GM19035 (cell line): ENCODE data around the gene MMEL1.
"Not testable (repeated sequence)": the region's sequence is repeated elsewhere in the genome, so short reads cannot be mapped to it uniquely, and the experiment has no call there.

Experiments
- ATAC-seq: cut with Tn5 transposase; IDR thresholded peaks from one replicate; pipeline ENCODE4 v1.9.1; 2021; ENCODE audit not compliant: unreplicated experiment

MMEL1 gene

DNA sequence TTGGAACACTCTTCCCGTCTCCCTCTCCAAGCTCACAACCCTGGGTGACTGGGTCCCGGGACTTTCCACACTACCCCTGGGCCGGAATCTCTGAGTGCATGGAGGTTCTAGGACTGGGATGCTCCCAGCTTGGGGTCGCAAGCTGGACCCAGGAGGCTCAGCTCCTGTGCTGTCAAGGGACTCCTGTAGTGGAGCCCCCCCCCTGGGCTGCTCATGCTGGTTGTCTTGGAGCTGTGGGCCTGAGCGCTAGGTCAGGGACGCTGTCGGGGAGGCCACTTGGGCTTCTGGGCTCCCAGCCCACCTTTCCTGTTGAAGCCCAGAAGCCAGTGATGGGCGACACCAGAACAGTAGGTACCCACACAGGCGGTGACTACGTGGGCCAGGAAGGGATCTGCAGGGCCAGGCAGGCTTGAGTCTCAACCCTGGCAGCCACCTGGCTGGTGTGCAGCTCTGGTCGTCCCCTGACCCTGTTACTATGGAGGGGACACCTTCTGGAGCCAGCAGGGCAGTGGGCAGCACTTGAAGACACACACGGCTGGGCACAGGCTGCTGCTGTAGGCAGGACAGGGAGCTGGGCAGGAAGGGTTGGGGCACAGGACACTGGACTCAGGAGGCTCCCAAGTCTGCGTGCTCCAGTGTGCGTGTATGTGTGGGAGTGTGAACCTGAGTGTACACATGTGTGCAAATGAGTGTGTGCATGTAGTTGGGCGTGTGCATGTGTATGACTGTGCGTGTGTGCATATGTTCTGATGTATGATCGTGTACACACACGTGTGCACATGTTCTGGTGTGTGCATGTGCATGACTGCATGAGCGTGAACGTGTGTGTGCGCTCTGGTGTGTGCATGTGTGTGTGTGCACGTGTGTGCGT lies 3.0 kb downstream of the MMEL1 start:
- ATAC-seq: no peak

GRCh38 chr1:2628933-2629626 lies 3.7 kb downstream of the MMEL1 start:
- ATAC-seq: no peak

DNA sequence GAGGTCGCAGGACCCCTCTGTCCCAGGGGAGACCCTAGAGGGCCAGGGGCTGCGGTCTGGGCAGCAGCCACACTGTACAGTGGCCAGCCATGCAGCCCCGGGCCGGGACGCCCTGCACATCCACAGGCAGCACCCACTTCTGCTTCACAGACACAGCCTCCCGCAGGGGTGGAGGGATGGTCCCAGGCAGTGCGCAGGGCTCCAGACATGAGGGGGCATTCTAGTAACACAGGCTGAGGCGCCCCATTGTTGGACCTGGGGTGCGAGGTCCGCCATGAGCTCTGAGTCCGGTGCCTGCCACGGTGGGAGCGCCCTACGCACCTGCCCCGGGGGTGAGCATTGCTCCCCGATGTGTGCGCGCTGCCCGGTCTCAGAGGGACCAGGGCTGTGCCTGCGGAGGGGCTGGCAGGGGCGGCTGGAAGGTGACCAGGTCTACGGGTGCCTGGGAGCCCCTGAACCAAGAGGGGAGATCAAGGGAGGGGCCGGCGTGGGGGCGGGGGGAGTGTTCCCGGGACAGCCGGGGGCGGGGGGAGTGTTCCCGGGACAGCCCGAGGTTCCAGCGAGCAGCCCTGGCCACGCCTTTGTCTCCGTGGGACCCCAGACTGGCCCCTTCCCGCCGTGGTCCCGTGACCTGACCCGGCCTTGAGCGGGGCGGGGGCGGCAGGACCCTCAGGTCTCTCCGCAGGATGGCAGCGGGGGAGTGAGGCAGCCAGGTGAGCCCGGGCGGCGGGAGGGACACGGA lies 4.5 kb downstream of the MMEL1 start:
- no peak for ATAC-seq

- no peak for ATAC-seq
Observed at GRCh38 chr1:2627746-2628145, 5.1 kb downstream of the MMEL1 start.

DNA sequence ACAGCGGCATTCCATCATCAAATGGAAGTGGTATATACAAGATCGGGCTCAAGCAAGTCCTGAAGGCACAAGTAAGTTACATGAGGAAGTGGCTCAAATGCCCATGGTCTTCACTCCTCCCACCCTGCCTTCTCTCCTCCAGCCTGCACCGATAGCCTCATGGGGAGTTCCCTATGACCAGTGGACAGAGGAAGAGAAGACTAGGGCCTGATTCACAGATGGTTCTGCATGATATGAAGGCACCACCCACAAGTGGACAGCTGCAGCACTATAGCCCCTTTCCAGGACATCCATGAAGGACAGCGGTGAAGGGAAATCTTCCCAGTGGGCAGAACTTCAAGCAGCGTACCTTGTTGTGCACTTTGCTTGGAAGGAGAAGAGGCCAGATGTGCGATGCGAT lies 7.1 kb downstream of the MMEL1 start:
- ATAC-seq: not testable (repeated sequence)

DNA sequence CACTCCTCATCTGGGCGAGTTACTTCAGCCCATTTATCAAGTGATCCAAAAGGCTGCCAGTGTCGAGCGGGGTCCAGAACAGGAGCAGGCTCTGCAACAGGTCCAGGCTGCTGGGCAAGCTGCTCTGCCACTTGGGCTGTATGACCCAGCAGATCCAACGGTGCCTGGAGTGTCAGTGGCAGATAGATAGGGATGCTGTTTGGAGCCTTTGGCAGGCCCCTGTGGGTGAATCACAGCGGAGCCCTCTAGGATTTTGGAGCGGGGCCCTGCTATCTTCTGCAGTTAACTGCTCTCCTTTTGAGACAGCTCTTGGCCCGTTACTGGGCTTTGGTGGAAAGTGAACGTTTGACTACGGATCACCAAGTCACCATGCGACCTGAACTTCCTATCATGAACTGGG lies 7.5 kb downstream of the MMEL1 start:
- no peak for ATAC-seq

GRCh38 chr1:2624735-2625300 lies 8.0 kb downstream of the MMEL1 start:
- ATAC-seq: no peak

DNA sequence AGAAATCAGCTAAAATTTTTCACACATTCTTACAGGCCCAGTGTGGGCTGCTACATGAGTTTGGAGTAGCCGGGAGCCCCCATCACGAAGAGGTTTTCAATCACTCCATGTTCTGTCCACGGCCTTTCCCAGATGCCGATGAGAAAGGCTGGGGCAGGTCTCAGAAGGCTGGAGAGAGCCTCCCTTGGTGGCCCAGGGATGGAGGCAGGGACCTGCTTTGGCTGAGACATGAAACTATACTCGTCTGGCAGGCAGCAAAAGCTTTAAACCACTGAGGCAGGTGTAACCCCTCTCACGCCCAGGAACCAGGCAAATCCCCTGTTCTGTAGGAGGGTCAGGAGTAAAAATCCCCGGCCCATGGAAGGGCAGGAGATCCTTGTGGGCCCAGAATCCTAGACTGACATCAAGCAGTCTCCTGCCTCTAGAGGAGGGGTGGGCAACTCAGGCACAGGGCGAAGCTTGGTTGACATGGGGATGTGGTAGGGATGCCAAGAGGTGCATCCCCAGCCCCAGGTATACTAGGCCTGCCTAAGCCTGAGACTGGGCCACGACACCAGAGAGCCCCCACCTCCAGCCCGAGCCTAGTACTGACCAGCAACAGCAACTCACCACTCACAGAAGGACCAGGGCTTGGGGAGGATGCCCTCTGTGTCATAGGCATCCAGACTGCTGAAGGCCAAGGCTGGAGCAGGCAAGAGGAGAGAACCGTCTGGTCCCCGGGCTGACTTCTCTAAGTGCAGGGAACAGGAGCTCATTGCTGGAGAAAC lies 9.1 kb downstream of the MMEL1 start:
- no peak for ATAC-seq

- ATAC-seq: no peak
Observed at GRCh38 chr1:2617971-2618470, 14.8 kb downstream of the MMEL1 start.

DNA sequence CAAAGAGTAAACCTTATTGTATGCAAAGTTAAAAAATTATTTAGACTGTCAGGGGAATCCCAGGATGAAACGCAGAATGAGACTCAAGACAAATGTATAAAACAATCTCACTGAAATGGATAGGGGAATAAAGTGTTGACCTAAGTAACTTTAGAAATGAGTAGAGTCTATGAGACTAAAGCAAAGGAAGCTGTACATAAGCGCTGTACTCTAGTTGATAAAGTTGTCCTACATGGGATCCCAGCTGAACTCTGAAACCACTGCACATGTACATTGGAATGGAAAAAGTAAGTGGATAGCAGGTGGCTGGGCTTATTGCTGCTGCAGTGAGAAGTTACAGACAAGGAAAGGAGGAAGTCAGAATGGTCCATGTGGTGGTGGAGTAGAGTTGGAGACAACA lies 18.7 kb downstream of the MMEL1 start:
- no peak for ATAC-seq

- no peak for ATAC-seq
Observed at GRCh38 chr1:2612591-2613365, 20.0 kb downstream of the MMEL1 start.

DNA sequence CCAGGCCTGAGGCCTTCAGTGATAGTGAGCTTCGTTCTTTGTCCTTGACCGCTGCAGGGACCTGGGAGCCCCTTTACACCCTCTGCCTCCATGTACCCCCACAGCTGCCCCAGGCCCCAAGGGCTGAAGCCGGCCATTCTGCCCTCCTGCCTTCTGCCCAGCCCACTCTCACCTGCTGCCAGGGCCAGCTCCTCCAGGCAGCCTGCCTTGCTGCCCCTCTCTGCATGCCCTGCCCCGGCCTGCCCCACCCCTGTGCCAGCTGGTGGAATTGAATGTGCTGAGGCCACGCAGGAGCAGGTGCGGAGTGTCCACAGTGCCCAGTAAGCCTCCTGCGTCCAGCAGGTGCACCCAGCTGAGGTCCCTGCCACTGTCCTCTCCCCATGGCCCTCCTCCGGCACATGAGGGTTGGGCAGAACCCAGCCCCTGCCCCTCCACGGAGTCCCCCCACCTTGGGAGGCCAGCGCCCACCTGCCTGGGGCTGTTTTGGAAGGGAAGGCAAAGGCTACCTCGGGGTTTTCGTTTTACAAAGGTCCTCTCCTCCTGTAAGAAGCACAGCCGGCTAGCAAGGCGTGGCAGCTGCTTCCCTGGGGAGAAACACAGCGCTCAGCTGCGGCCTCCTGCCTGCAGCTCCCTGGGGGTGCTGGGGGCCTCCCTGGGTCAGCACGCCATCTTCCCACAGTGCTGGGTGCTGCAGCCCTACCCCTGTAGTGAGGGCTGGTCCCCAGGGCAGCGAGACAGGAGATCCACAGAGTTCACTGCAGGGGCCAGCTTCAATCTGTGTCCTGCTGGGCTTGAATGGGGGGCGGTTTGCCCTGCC lies 21.0 kb downstream of the MMEL1 start:
- ATAC-seq: no peak

GRCh38 chr1:2611031-2611501 lies 21.8 kb downstream of the MMEL1 start:
- no peak for ATAC-seq

DNA sequence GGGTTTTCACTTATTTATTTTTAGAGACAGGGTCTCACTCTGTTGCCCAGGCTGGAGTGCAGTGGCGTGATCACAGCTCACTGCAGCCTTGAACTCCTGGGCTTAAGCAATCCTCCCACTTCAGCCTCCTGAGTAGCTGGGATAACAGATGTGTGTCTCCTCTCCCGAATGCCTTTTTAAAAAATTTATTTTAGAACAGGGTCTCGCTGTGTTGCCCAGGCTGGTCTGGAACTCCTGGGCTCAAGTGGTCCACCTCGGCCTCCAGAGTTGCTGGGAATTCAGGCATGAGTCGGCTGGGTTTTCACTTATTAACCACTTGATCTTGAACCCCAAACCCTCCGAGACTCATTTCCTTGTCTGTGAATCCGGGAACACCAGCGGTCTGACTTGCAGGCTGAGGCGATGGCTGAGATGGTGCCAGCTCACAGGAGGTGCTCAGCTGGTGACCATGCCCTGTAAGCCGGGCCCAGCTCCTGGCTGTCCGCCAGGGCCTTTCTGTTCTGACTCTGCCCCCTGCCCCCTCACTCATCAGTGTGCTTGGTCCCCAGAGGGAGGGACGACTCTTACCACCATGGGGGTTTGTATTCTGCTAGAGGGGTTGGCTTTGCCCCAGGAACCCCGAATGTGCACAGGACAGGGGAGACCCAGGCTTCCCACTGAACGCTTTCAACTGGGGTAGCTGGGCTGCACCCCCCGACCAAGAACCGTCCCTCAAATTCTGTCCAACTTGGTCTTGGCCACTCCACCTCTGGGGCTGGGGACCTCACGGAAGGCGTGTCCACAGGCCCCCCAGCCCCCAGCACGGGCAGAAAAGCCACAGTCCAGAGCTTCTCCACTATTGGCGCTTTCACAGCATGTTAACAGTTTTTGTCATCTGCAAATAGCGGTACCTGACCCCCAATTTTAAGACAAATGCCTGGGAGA lies 22.5 kb downstream of the MMEL1 start:
- ATAC-seq: no peak

- no peak for ATAC-seq
Observed at GRCh38 chr1:2609319-2610035, 23.3 kb downstream of the MMEL1 start.

- no peak for ATAC-seq
Observed at GRCh38 chr1:2607641-2608091, 25.1 kb downstream of the MMEL1 start.
